ENCODE measurements around the gene ZNF784.
A peak's percentile ranks its signal among the peaks of the same experiment; 100 is the strongest.

Gene ZNF784

DNA sequence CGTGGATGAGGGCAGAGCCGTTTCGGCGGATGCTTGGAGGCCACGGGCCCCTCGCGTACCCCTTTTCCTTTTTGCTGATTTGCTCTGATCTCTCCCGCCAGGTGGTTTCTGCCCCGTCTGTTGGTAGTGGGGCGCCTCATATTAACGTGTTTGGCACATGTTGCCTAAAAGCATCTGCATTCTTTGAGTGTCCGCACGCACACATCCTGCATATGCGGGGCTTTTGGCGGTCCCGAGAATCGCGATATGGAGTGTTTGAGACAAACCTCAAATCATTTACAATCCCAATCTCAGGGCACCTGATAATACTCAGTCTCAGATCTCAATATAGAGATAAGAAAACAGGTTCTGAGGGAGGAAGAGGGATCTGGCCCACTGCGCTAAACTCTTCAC lies 31.3 kb upstream of the ZNF784 start:
- no peak for DNase-seq

GRCh38 chr19:55654868-55655647 lies 30.7 kb upstream of the ZNF784 start, which contains the start of gene U2AF2:
U2AF2 (plus strand) TSS chr19:55655035; CDS start chr19:55655105, 70 bp downstream.
- DNase-seq, result peak; percentile 99

DNA sequence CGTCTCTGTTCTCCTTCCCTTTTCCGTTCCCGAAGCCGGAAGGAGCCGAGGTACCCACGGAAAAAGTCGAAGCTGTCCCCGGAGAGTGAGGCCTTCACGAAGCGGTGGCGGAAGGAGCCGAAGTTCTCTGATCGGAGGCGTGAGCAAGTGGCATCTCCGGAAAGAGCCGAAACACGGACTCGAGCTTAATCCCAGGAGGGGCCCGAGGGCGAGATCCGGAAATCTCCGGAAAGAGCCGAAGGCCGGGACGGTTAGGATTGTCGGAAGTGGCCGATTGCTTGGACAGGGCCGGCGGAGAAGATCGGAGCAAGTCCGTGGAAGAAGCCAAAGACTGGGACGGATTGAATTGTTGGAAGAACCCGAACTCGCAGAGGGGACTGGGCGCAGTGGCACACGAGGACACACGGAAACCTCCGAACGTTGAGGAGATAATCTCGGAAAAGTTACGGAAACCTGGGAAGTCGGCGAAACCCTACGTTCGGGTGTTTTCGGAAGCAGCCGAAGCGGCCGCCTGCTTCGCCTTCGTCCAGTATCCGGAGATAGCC lies 30.0 kb upstream of the ZNF784 start:
- peak; percentile 100 for DNase-seq

DNA sequence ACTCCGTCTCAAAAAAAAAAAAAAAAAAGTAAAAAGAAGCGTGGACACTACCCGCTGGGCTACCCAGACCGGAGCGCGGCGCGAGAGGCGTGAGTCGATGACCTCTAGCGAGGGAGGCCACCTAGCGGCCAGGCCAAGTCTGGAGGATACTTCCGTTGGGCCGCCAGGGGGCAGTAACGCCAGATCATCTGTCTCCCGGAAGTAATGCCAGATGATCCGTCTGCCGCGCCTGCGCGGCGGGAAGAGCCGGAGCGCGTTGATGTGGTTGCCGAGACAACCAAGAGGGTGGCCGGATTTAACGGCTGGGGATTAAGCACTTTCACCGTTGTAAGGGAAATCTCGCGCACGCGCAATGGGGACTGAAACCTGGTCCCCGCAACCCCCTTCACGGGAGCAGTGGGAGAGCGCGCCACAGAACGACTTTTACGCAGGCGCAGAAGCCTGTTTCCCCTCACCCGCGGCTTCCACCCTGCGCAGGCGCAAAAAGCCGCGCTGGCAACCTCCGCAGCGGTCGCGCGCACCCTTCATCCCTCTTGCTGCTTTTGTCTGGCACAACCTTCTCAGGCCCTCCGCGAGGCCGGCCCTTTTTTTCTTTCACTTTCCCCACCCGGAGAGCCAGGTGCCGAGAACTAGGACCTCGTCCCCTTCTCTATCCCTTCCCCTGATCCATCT lies 29.4 kb upstream of the ZNF784 start:
- DNase-seq, result peak; percentile 99

- no peak for DNase-seq
These were observed 28.2 kb upstream of the ZNF784 start for GRCh38 chr19:55652311-55653128.

GRCh38 chr19:55651236-55651635 lies 26.9 kb upstream of the ZNF784 start:
- DNase-seq, result no peak

DNA sequence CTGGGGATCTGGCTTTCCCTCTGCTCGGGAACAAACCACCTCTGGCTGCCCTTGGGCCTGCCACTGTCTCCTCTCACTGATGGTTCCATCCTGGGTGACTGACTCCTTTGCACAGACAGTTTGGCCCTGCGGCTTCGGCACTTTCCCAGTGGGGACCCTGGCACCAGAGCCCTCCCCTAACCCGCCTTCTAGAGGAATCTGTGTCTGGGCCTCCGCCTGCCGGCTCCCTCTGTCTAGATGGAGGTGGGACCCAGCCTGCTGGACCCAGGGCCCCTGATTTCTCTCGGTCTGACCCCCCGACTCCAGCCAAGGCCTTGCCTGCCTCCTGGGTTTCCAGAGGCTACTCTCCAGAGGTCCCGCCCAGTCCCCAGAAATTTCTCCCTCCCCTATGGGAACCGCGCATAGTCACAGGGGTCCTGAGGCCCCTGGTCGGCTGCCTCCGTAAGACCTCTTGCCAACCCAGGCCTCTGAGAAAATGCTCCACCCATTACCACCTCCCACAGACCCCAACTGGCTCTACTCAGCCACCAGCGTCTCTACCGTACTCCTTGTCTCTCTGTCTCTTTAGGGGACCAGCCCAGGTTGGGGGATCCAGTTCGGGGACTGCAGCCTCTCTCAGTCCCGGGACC lies 26.4 kb upstream of the ZNF784 start:
- no peak for DNase-seq

DNA sequence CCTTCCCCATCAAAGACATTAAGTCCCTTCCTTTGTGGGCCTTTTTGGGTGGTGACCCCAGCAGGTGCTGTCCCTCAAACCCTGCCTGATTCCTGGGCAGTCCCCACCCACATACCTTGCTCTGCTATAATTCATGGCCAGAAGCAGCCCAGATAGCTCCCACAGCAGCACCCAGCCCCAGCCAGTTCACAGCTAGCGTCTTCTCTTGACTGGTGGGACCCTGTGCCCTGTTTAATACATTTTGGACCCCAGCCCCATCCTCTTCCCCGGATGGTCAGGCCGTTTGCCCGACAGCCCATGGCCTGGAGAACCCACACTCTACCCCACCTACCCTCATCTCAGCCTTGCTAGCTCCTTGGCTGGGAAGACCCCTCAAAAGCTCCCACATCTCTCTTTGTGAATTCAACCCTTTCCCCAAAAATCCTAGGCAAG lies 25.8 kb upstream of the ZNF784 start:
- no peak for DNase-seq

DNA sequence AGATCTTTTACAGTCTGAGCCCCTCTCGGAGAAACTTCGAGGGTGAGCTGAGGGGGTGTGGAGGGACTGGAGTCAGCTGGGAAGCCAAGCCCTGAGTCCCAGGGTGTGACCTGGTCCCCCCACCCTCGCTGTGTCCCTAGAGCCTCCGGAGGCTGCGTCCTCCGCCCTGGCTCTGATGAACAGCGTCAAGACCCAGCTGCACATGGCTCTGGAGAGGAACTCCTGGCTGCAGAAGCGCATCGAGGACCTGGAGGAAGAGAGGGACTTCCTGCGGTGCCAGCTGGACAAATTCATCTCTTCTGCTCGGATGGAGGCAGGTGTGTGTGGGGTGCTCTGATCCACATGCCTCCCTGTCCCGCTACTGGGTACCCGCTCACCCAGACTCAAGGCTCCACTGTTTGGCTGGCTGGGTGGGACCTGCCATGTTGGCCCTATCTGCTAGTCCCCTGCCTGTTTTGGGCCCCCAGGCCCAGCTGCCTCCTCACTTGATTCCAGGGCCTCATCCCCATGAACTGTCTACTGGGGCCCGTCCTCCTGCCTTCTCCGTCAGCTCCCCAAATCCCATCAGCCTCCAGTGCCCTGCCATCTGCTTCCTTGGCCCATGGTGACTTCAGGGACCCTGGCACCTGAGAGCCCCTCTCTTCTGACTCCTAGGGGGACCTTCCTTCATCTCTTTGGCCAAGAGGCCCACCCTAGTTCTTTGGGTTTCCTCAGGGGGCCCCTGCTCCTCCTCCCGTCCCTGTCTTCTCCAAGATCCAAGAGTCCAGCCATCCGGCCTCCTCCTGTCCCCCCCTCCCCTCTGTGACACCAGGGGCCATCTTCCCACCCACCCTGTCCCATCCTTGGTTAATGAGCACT lies 25.1 kb upstream of the ZNF784 start:
- DNase-seq, result no peak

- DNase-seq, result no peak
These were observed 24.4 kb upstream of the ZNF784 start for GRCh38 chr19:55648585-55649267.

DNA sequence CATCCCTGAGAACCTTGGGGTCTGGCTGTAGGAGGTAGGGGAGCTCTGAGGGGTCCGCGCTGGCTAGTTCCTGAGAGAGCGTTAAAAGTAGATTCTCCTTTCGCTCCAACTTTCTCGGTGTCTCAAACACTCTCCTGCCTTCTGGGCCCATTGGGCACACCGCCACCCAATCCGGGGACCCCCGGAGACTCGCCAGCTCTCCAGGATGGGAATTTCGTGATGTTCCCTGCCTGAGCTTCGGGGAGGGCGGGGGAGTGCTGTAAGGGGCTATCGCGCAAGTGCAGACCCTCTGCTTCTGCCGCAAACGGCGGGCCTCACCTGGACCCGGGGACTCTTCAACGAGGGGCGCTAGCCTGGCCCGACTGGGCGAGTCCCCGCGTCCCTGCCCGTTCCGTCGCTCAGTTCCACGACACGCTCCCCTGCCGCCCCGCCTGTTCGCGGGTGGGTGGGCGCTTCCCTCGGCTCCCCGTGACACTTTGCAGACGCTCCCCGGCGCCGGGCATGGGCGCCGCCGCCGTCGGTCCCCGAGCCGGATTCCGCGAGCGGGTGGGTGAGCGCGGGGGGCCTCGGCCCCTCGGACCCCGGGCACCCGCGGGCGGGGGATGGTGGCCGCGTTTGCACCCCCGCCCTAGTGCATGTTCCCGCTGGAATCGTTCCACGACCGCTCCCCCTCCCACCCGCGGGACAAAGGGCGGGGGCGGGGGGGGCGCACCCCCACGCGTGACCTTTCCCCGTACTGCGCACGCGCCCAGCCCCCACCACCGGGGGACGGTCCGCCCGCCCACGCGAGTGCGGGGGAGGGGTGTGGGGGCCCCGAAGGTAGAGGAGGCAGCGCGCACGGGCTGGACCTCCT lies 23.6 kb upstream of the ZNF784 start, which contains the start of gene CCDC106:
Gene CCDC106, plus strand, starts transcription at position 481 of the 853 bp plus-strand sequence. CDS start 835 bp downstream, outside the sequence.
- DNase-seq, result peak; percentile 89

GRCh38 chr19:55646889-55647731 lies 22.7 kb upstream of the ZNF784 start:
- peak; percentile 42 for DNase-seq

GRCh38 chr19:55645512-55645881 lies 21.1 kb upstream of the ZNF784 start:
- DNase-seq, result no peak

DNA sequence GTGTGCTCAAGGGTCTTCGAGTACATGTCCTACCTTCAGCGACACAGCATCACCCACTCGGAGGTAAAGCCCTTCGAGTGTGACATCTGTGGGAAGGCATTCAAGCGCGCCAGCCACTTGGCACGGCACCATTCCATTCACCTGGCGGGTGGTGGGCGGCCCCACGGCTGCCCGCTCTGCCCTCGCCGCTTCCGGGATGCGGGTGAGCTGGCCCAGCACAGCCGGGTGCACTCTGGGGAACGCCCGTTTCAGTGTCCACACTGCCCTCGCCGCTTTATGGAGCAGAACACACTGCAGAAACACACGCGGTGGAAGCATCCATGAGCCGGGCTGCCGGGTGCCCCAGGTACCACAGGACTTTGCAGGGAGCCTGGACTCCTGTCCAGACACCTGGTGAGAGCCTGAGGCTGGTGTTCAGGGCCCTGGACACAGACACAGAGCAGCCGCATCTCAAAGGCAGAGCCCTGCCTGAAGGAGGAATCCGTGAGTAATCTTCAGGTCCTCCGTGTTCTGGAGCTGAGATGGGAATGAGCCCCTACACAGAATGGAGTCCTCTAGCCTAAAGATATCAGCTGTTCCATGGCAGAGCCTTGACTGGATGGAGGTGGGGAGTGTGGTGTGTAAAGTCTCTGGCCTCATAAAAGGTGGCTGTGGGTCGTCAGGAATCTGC lies 20.6 kb upstream of the ZNF784 start:
- DNase-seq, result no peak

- no peak for DNase-seq
These were observed 19.9 kb upstream of the ZNF784 start for GRCh38 chr19:55644191-55644833.

GRCh38 chr19:55643887-55644176 lies 19.5 kb upstream of the ZNF784 start:
- DNase-seq, result peak; percentile 44

DNA sequence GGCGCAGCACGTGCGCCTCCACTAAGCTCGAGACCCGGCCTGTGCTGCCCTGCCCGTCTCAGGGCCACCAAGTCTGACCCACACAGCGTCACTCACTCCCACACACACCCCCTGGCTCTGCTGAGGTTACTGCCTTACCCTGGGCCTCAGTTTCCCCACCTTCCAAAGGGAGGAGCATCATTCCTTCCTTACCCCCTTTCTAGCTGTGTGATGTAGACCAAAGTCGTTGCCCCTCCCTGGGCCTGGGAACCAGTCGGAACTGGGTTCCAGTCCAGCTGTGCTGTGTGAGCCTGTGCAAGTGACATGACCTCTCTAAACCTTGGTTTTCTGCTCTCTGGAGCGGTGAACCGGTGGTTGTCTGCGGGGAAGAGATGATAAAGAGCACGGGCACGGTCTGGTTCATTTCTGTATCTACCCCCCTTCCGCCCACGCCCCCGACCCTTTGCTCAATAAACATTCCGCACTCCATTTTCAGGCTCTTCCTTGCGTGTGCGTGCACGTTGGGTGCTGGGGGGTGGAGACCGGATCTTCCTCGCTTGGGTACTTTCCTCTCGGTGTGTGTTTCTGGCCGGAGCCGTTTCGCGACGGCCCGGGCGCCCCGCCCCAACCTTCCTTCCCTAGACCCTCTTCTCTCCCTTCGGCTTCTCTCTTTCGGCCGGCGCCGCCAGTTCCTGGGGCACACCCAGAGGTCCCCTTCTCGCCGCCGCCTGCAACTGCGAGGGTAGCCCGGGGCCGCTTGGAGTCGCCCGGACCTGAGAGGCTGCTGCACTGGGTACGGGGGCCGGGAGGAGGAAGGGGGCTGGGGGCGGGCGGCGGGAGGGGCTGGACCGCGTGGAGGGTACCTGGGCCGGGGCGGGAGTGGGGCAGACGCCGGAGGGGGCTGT lies 18.9 kb upstream of the ZNF784 start, which contains the start of gene ZNF581:
Gene ZNF581, plus strand, starts transcription at position 647 of the 884 bp plus-strand sequence. CDS start 923 bp downstream, outside the sequence.
- peak; percentile 89 for DNase-seq
